Hematopoietic multipotent progenitor cell treated with erythropoietin and hydrocortisone succinate and interleukin-3 and kit ligand, for 6 days (in vitro differentiated cells): ENCODE results near the gene ABCG4.
"Not testable (repeated sequence)": the region's sequence is repeated elsewhere in the genome, so short reads cannot be mapped to it uniquely, and the experiment has no call there.

Source experiments
- DNase-seq: peaks from one replicate; pipeline ENCODE4 v3.0.0-alpha.2; 2015

The ABCG4 gene

DNA sequence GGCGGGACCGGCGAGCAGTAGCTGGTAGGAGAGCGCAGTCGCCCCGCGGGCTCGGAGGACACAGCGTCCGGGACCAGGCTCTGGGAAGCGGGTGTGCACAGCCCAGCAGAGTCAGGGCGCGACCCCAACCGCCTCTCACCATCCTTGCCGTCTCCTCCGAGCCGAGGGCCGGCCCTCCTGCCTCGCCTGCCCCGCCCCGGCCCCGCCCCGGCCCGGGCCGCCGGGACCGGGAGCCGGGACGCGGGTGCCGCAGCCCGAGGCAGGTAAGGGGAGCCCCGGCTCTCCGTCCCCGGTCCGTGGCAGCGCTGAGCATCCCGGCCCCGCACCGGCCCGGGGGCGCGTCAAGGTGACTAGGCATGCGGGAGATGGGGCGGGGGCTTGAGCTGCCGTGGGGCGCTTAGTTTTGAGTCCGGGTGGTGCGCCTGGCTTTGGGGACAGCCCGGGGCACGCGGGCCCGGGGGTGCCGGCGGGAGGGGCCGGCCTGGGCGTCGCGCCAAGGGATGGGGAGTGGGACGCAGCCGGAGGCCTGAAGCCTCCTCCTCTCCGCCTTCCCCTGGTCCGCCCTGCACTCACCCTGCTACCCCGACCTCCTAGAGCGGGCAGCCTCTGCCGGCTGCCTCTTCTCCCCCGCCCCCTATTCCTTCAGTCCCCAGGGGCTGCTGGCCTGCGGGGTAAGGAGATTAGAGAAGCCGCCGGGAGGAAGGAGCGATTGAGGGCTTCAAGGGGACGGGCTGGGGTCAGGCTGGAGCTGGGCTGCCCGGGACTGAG lies at the start of gene ABCG4:
Gene ABCG4, plus strand, starts transcription at position 35 of the 768 bp plus-strand sequence. CDS start 914 bp downstream, outside the sequence.
- no peak for DNase-seq

DNA sequence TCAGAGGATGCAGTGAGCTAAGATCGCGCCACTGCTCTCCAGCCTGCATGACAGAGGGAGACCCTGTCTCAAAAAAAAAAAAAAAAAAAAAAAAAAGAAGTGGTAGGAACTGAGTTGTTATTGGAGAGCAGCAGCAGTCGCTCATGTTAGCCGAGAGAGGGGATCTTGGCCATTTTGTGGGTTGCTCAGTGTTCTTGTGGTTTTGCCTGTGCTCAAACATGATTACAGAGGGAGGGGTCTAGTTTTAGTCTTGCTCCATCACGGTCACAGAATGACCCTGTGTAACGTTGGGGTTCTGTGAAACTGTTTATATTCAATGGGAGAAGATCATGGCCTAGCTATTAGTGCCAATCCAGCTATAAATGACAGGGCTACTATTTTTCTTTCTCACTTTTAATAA lies 49.1 kb upstream of the ABCG4 start:
- DNase-seq: peak; percentile 87

GRCh38 chr11:119100246-119100970 lies 48.4 kb upstream of the ABCG4 start:
- DNase-seq: peak; percentile 76

- peak; percentile 46 for DNase-seq
Measured at GRCh38 chr11:119100994-119101758, 47.7 kb upstream of the ABCG4 start.

- DNase-seq: peak; percentile 97
Measured at GRCh38 chr11:119101759-119102423, 47.0 kb upstream of the ABCG4 start, which contains the start of gene DPAGT1. Gene DPAGT1 (minus strand): TSS chr11:119101853. CDS start chr11:119101655, 198 bp downstream.

DNA sequence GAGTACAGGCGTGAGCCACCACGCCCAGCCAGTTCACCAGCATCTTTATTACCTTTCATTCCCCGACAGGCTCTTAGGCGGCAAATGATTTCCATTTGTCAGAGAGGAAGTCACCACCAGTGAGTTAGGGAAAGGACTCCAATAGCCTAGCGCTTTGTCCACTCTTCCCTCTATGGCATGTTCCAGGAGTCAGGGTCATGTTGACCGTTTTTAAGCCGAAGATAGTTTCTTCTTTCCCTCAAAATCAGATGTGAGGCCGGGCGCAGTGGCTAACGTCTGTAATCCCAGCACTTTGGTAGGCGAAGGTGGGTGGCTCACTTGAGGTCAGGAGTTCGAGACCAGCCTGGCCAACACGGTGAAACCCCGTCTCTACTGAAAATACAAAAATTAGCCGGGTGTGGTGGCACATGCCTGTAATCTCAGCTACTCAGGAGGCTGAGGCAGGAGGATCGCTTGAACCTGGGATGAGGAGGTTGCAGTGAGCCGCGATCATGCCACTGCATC lies 45.6 kb upstream of the ABCG4 start:
- not testable (repeated sequence) for DNase-seq

GRCh38 chr11:119103793-119104192 lies 45.1 kb upstream of the ABCG4 start:
- DNase-seq: peak; percentile 54

- DNase-seq: peak; percentile 98
Measured at GRCh38 chr11:119106564-119107537, 42.0 kb upstream of the ABCG4 start, which contains the start of gene C2CD2L. Gene C2CD2L (plus strand): TSS chr11:119107344. CDS start chr11:119107742, 398 bp downstream.

DNA sequence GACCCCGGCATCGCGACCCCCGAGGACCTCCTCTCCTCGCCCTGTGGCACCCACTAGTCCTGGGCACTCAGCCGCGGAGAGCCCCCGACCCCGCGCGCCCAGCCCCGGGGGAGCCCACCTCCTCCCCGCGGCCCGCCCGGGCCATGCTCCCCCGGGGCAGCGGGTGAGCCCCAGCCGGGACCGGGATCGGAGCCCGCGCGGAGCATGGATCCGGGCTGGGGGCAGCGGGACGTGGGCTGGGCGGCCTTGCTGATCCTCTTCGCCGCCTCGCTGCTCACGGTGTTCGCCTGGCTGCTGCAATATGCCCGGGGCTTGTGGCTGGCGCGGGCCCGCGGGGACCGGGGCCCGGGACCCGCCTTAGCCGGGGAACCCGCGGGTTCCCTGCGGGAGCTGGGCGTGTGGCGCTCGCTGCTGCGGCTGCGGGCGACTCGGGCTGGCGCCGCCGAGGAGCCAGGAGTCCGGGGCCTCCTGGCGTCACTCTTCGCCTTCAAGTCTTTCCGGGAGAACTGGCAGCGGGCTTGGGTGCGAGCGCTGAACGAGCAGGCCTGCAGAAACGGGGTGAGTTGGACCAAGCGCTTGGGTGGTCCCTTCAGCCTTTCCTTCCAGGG lies 41.2 kb upstream of the ABCG4 start:
- DNase-seq: peak; percentile 28

GRCh38 chr11:119108146-119108856 lies 40.6 kb upstream of the ABCG4 start:
- peak; percentile 65 for DNase-seq

- no peak for DNase-seq
Measured at GRCh38 chr11:119108857-119109221, 40.0 kb upstream of the ABCG4 start.

DNA sequence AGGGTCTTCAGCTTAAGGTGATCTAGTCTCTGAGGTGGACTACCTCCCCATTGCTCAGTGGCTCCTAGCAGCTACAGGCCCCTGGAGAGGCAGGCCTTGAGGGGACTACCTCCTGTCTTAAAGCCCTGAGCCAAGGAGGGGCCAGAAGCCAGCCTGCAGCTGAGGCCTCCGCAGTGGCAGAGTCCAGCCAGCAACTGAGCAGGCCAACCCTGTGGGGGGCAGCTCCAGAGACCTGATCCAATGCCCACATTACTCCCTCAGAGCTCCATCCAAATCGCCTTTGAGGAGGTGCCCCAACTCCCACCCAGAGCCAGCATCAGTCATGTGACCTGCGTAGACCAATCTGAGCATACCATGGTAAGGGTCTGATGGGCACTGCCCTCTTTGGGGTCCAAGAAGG lies 39.0 kb upstream of the ABCG4 start:
- DNase-seq: no peak

GRCh38 chr11:119110439-119110838 lies 38.4 kb upstream of the ABCG4 start:
- DNase-seq: no peak

DNA sequence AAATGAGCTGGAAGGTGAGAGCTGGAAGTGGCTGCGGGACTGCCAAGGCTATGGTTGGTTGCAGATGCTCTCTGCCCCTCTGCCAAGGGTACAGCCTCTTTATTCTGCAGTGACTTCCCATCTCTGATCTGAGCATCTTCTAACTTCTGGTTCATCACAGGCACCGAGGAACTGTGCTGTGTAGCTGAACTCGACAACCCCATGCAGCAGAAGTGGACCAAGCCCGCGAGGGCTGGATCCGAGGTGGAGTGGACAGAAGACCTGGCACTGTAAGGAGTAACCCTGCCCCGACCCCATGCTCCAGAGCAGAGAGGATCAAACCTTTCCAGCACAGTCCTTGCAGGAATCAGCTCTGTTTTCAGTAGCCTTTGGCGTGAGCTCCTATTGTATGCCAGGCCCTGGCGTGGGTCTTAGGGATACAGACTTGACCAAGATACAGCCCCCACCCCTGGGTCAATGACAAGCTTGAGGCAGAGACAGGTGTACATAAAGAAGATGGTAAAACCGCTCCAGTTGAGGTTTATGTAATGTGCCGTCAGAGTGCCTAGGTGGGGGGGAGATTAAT lies 37.4 kb upstream of the ABCG4 start:
- DNase-seq: no peak

DNA sequence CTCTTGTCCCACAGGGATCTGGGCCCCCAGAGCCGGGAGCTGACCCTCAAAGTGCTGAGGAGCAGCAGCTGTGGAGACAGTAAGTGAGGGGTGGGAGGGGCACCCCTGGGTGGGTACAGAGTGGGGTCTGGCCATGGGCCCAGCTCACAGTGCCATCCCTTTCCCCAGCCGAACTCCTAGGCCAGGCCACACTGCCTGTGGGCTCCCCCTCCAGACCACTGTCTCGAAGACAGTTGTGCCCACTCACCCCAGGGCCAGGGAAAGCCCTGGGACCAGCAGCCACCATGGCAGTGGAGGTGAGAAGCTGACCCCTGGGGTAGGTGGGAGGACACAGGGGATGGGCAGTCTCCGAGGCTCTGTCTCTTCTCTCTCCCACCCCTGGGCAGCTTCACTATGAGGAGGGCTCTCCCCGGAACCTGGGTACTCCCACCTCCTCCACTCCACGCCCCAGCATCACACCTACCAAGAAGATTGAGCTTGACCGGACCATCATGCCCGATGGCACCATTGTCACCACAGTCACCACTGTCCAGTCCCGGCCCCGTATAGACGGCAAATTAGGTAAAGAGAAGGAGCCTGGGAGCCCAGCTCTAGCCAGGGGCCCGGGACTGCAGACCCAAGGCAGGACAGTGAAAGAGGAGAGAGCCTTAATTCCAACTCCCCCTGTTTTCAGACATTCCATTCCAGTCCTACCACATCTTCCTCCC lies 36.4 kb upstream of the ABCG4 start:
- DNase-seq: no peak

- no peak for DNase-seq
Measured at GRCh38 chr11:119113716-119114115, 35.1 kb upstream of the ABCG4 start.

- no peak for DNase-seq
Measured at GRCh38 chr11:119114351-119114750, 34.5 kb upstream of the ABCG4 start.

DNA sequence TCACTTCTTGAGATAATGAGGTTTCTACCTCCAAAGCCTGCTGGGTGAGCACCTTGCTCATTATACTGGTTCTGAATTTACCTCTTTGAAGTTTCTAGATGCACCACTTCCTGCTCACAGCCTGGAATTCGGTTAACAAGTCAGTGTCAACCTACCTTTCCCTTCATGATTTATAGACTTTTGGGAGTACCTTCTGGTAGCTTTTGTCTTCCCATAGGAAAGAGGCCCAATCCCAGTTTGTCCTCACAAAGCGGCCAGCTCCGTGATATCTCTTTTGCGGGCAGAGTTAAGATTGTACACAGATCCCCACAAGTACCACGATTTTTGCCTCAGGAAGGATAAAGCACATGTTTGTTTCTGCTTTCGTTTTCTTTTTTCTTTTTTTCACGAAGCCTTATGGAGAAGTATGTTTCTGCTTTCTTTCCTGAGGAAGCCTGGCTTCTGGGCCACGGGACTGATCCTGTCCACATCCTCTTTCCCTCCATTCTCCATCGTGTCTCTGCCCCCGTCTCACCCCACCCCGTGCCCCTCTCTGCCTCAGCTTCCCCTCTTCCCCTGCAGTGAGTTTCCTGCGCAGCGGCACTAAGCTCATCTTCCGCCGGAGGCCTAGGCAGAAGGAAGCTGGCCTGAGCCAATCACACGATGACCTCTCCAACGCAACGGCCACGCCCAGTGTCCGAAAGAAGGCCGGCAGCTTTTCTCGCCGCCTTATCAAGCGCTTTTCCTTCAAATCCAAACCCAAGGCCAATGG lies 33.2 kb upstream of the ABCG4 start:
- DNase-seq: no peak
